Endothelial cell of umbilical vein (primary cell): ENCODE measurements around the gene CPTP. TPM values are rescaled to one million over a fixed set of nuclear protein-coding genes. Genes with fewer than 3 reads are reported as not detected.

Experiments
- BruUV-seq: library from RNA; stranded (reverse); fragments of 400-500 nt; replicated peaks from 2 replicates; lab custom pipeline; 2021; lab: Mats Ljungman, UMichigan
- CTCF ChIA-PET: fragments of 300-600, 350-600 bp; sonication (Branson Sonifier 250); formaldehyde crosslinking; loops from one replicate; lab custom pipeline; 2021; ENCODE audit warnings: antibody characterized with exemption, inconsistent platforms; lab: Charles Lee
- POLR2A ChIA-PET: fragments of 300-600, 350-600 bp; sonication (Branson Sonifier 250); formaldehyde crosslinking; loops from one replicate; lab custom pipeline; 2021; ENCODE audit warnings: antibody characterized with exemption, inconsistent platforms; lab: Charles Lee
- DNase-seq: peaks from one replicate; pipeline ENCODE4 v3.0.0-alpha.2; 2011; ENCODE audit warnings: low read depth, low spot score
- FAIRE-seq: peaks from 2 replicates; lab custom pipeline; 2011; peaks lifted over from hg19 to GRCh38; lab: Jason Lieb, UNC
- H2AFZ ChIP-seq: 2 replicates; pipeline ENCODE4 v1.6.0; 2012; ENCODE audit warnings: low read depth, low read length, control low read depth, inconsistent platforms
- H3K27ac ChIP-seq: 2 replicates; pipeline ENCODE4 v1.5.1; 2011; ENCODE audit warnings: low read depth, mild to moderate bottlenecking, control low read depth, low read length, moderate library complexity; ENCODE audit not compliant: insufficient read depth
- H3K27me3 ChIP-seq, 2 experiments: 2 replicates each; pipeline versions ENCODE4 v1.6.0 to v1.6.1; 2011; ENCODE audit warnings: low read length in 2 of 2, mixed read lengths in 1 of 2; ENCODE audit not compliant: control insufficient read depth in 2 of 2, insufficient read depth in 2 of 2
- H3K36me3 ChIP-seq, 2 experiments: 2 replicates in 1 of 2; 3 replicates in 1 of 2; pipeline ENCODE4 v1.5.1; 2011; ENCODE audit warnings: low read length in 2 of 2, mild to moderate bottlenecking in 1 of 2, moderate library complexity in 1 of 2; ENCODE audit not compliant: control insufficient read depth in 2 of 2, insufficient read depth in 2 of 2; ENCODE audit errors: extremely low read depth in 1 of 2
- H3K4me1 ChIP-seq: 3 replicates; pipeline ENCODE4 v1.5.1; 2011; ENCODE audit warnings: mild to moderate bottlenecking, low read length; ENCODE audit not compliant: control insufficient read depth, insufficient read depth; ENCODE audit errors: extremely low read depth
- H3K4me2 ChIP-seq: 2 replicates; pipeline ENCODE4 v1.6.1; 2011; ENCODE audit warnings: low read length, control low read depth, mixed read lengths; ENCODE audit not compliant: insufficient read depth
- H3K4me3 ChIP-seq, 3 experiments: fragments of 200-600 bp in 1 of 3; sonication (generic), shearing (Covaris generic) in 1 of 3; replicated peaks in 1 of 3; 2 replicates each; pipeline ENCODE4 v1.5.1; 2011 to 2016; ENCODE audit warnings: control low read depth in 3 of 3, low read length in 3 of 3, mild to moderate bottlenecking in 2 of 3, inconsistent platforms in 1 of 3, low read depth in 1 of 3, moderate library complexity in 1 of 3; ENCODE audit not compliant: insufficient read depth in 1 of 3
- H3K79me2 ChIP-seq: 2 replicates; pipeline ENCODE4 v1.6.0; 2012; ENCODE audit warnings: low read length, inconsistent platforms; ENCODE audit not compliant: control insufficient read depth, insufficient read depth
- H3K9ac ChIP-seq: replicated peaks from 2 replicates; pipeline ENCODE3; 2011; ENCODE audit warnings: low read length, control low read depth; ENCODE audit not compliant: insufficient read depth; ENCODE audit errors: extremely low read depth
- H3K9me1 ChIP-seq: replicated peaks from 3 replicates; pipeline ENCODE4 v1.6.0; 2011; ENCODE audit warnings: mild to moderate bottlenecking, low read length; ENCODE audit not compliant: control insufficient read depth, insufficient read depth; ENCODE audit errors: extremely low read depth
- H3K9me3 ChIP-seq: replicated peaks from 2 replicates; pipeline ENCODE4 v1.5.1; 2012; ENCODE audit warnings: low read length, inconsistent platforms; ENCODE audit not compliant: control insufficient read depth, insufficient read depth
- H4K20me1 ChIP-seq: replicated peaks from 2 replicates; pipeline ENCODE3; 2011; ENCODE audit warnings: mild to moderate bottlenecking, low read length; ENCODE audit not compliant: control insufficient read depth, insufficient read depth; ENCODE audit errors: extremely low read depth
- EZH2 ChIP-seq: IDR thresholded peaks from 2 replicates; pipeline ENCODE4 v1.6.1; 2012; ENCODE audit warnings: borderline replicate concordance, low read depth, mild to moderate bottlenecking, moderate library complexity, low read length, inconsistent platforms; ENCODE audit not compliant: severe bottlenecking
- FOS ChIP-seq: IDR thresholded peaks from 2 replicates; pipeline ENCODE4 v1.6.1; 2011; ENCODE audit warnings: mild to moderate bottlenecking, low read length, moderate library complexity, borderline replicate concordance; ENCODE audit not compliant: insufficient read depth
- GATA2 ChIP-seq: IDR thresholded peaks from 2 replicates; pipeline ENCODE4 v1.7.0; 2011; ENCODE audit warnings: low read depth, mild to moderate bottlenecking, moderate library complexity, mixed read lengths, low read length; ENCODE audit not compliant: insufficient read length, insufficient read depth
- JUN ChIP-seq: IDR thresholded peaks from 2 replicates; pipeline ENCODE4 v1.6.1; 2011; ENCODE audit warnings: borderline replicate concordance, low read depth; ENCODE audit not compliant: insufficient read length, insufficient read depth
- MYC ChIP-seq: IDR thresholded peaks from one replicate; pipeline ENCODE4 v1.6.1; 2011; ENCODE audit warnings: mild to moderate bottlenecking, low read depth, low read length
- POLR2A ChIP-seq: IDR thresholded peaks from 2 replicates; pipeline ENCODE4 v1.6.1; 2012; ENCODE audit warnings: low read depth, mild to moderate bottlenecking, control low read depth, low read length
- POLR2AphosphoS5 ChIP-seq: IDR thresholded peaks from 2 replicates; pipeline ENCODE4 v1.6.1; 2012; ENCODE audit warnings: low read depth, mild to moderate bottlenecking, control low read depth, low read length, moderate library complexity; ENCODE audit not compliant: insufficient read depth
- dilution Hi-C: fragments of 300-500 bp; cut with MboI; formaldehyde crosslinking; loops from one replicate; pipeline ENCODE4 v1.15.0; 2019; ENCODE audit warnings: low sequenced_read_pairs; ENCODE audit not compliant: extremely low pct_ligation_motif_present
- intact Hi-C: fragments of 100-400 bp; cut with micrococcal nuclease; formaldehyde crosslinking; loops from one replicate; pipeline ENCODE4 v1.10.0; 2022
- polyA plus RNA-seq, 4 experiments: library from polyadenylated mRNA; depleted of rRNA in 3 of 4; stranded (reverse) in 3 of 4; unstranded in 1 of 4; fragments of >200 nt; gene quantifications; 2 replicates each; pipeline versions ENCODE4 v1.2.1 to v1.2.3, GENCODE V29; 2011 to 2012; ENCODE audit warnings: missing spikeins in 1 of 4
- total RNA-seq: library from RNA; stranded (reverse); gene quantifications from 2 replicates; pipeline ENCODE4 v1.2.3, GENCODE V29; 2021
- TF ChIP-seq, protein P1 (sequence below), 2 donors: IDR thresholded peaks; 1 replicate in 1 of 2; 2 replicates in 1 of 2; pipeline ENCODE4 v1.5.1; 2011; ENCODE audit warnings: low read length in 2 of 2, mild to moderate bottlenecking in 2 of 2, moderate library complexity in 2 of 2, control low read depth in 1 of 2, inconsistent platforms in 1 of 2, low read depth in 1 of 2; ENCODE audit not compliant: insufficient read depth in 1 of 2; ENCODE audit errors: extremely low read depth in 1 of 2
- TF ChIP-seq, protein P2 (sequence below): IDR thresholded peaks from 2 replicates; pipeline ENCODE4 v1.6.1; 2011; ENCODE audit not compliant: insufficient read depth, insufficient read length

CPTP gene
- total and polyA plus RNA-seq, 2 donors (not counting 3 experiments of a cell fraction or from before 2014, with no cell fraction given) = 20.9 to 29.5 TPM

- dilution Hi-C loops = no loop called here
- POLR2A ChIA-PET = no interaction called here
- FAIRE-seq = no peak
These were observed 26.7 kb upstream of the CPTP start for GRCh38 chr1:1297802-1298424.

More at GRCh38 chr1:1297802-1298424, 26.7 kb upstream of the CPTP start:
- Histone ChIP-seq H3K9me1 (no peaks in the 10 kb centered on the region), H3K4me2 (no peak overlapping the region), H4K20me1 (no peaks in the 10 kb centered on the region), H3K79me2 (no peaks in the 10 kb centered on the region), H3K4me1 (no peaks in the 10 kb centered on the region), H3K9me3 (no peaks in the 10 kb centered on the region), H3K4me3 (no peak overlapping the region), H2AFZ (no peak overlapping the region), H3K9ac (no peak overlapping the region), H3K27ac (no peak overlapping the region), H3K36me3 (no peaks in the 10 kb centered on the region), H3K27me3 (no peaks in the 10 kb centered on the region)
- CTCF ChIA-PET = no interaction called here
- DNase-seq = no peak
- TF ChIP-seq GATA2 (no peak), POLR2A (no peak), JUN (no peak), FOS (no peak), POLR2AphosphoS5 (no peak), MYC (no peak), EZH2 (no peak)
- TF ChIP-seq, protein P1, sequence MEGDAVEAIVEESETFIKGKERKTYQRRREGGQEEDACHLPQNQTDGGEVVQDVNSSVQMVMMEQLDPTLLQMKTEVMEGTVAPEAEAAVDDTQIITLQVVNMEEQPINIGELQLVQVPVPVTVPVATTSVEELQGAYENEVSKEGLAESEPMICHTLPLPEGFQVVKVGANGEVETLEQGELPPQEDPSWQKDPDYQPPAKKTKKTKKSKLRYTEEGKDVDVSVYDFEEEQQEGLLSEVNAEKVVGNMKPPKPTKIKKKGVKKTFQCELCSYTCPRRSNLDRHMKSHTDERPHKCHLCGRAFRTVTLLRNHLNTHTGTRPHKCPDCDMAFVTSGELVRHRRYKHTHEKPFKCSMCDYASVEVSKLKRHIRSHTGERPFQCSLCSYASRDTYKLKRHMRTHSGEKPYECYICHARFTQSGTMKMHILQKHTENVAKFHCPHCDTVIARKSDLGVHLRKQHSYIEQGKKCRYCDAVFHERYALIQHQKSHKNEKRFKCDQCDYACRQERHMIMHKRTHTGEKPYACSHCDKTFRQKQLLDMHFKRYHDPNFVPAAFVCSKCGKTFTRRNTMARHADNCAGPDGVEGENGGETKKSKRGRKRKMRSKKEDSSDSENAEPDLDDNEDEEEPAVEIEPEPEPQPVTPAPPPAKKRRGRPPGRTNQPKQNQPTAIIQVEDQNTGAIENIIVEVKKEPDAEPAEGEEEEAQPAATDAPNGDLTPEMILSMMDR (IDR thresholded peaks at IDR 0.05; ENCODE audit: extremely low read depth in 1 of 2, insufficient read depth in 1 of 2, low read depth in 1 of 2, low read length in 2 of 2) = no peak
- TF ChIP-seq, protein P2, sequence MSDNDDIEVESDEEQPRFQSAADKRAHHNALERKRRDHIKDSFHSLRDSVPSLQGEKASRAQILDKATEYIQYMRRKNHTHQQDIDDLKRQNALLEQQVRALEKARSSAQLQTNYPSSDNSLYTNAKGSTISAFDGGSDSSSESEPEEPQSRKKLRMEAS = no peak
- intact Hi-C loops = no loop called here
- no TSS peak for BruUV-seq
